Fibroblast of gingiva (primary cell): ENCODE measurements around the gene MPZL1.

ENCODE experiments used
- DNase-seq: peaks from one replicate; pipeline ENCODE4 v3.0.0-alpha.2; 2011; ENCODE audit warnings: low read depth

Gene MPZL1

DNA sequence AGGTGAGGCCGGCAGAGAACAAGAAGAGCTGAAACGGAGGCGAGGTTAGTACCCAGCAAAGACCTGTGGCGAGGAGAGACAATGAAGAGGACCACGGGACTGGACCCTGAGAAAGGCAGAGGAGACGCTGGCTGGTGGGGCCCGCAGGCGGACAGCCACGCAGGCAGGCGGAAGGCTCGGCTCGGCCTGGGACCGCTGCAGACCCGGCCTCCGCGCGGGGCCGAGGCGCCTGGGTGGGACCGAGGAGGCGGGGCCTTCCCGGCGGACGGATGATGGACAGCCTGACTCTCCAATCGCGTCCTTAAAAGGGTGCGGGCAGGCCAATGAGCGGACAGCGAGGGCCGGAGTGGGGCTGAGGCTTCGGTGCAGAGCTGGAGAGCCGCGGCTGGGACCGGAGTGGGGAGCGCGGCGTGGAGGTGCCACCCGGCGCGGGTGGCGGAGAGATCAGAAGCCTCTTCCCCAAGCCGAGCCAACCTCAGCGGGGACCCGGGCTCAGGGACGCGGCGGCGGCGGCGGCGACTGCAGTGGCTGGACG is at the start of gene MPZL1:
MPZL1 (plus strand) TSS at position 366 of the 535 bp plus-strand sequence. CDS start 170 bp downstream, outside the sequence.
- peak; percentile 94 for DNase-seq

- no peak for DNase-seq
Observed at GRCh38 chr1:167672831-167673230, 49.0 kb upstream of the MPZL1 start.

DNA sequence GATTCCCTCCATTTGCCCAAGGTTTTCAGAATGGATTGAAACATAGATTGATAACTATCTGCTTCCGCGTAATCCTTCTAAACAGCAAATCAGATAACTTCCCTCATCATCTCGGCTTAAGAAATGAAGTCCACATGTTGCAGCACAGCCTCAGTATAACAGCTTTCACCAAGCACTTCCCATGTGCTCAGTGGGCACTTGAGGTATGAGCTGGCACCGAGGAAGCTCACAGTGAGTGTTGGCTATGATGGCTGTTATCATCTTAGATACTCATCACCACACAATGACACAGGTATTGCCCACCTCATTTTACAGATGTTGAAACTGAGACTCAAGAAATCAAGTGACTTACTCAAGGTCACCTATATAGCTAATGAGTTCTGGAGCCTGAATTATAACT is 48.5 kb upstream of the MPZL1 start:
- no peak for DNase-seq

GRCh38 chr1:167674156-167674555 is 47.6 kb upstream of the MPZL1 start:
- DNase-seq: no peak

- DNase-seq: no peak
Observed at GRCh38 chr1:167675440-167675839, 46.3 kb upstream of the MPZL1 start.

GRCh38 chr1:167676205-167676915 is 45.4 kb upstream of the MPZL1 start:
- no peak for DNase-seq

GRCh38 chr1:167676916-167677848 is 44.6 kb upstream of the MPZL1 start:
- DNase-seq: no peak

DNA sequence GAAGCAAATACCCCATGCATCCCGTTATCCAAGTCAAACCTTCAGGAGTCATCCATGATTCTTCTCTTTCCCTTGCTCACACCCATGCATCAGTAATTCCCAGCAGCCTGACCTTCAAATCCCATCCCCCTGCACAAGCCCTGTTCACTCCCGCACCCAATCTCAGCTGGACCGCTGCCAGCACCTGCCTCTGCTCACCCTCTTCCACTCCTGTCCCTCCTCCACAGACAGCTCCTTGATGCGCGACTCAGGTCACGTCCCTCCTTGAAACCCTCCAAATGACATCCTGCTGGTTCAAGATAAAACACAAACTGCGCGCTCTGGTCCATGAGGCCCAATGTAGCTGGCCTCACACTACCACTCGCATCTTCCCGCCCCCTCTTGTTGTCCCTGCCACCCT is 43.4 kb upstream of the MPZL1 start:
- DNase-seq: no peak

DNA sequence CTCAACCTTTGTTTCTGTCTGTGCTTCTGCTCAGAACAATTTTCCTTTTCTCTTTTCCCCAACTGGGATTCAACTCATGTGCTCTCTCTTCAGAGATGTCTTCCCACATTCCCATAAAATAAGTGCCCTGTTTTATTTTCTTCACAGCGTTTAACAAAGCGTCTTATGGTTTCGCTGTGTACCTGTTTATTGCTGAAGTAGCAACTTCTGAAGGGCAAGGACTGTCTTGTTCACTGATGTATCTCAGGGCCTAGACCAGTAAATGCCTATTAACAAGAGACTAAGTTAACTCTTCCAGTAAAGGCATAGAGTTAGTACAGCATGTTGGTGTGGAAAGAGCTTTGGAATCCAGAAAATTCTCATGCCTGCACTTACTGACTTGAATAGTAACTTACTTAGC is 42.9 kb upstream of the MPZL1 start:
- DNase-seq: no peak

DNA sequence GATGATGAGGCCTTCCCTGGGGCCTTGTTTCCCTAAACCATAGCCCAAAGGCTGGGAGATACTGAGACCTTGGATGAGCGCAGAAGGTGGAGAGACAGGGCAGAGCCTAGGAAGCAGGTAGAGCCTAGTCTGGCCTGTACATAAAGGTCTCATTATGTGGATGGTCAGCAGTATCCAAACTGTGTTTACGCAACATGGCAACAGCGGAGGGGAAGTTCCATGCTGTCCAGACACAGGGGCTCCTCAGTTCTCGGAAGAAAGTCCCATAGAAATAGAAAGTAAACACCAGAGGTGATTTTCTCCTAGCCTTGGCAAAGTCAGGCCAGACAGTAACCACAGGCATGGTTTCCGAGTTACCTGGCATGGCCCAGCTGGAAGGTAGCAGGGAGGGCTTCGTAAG is 42.1 kb upstream of the MPZL1 start:
- no peak for DNase-seq

DNA sequence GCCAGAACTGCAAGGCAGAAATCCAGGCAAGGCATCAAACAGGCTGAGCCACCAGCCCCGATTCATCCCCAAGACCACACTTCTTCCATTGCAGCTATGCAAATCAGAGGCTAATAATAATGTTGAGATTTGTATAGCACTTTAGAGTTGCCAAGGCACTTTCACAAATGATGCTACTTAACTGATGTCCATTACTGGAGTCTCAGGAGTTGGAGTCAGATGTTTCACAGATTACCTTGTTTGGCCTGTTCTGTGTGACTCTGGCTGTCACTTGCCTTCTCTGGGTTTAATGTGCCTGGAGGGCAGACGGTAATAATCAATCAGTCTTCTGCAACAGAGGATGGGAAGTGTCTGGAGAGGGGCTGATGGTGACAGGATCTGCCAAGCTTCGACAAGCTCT is 40.8 kb upstream of the MPZL1 start:
- DNase-seq: no peak

- DNase-seq: no peak
Observed at GRCh38 chr1:167681451-167682098, 40.2 kb upstream of the MPZL1 start.

DNA sequence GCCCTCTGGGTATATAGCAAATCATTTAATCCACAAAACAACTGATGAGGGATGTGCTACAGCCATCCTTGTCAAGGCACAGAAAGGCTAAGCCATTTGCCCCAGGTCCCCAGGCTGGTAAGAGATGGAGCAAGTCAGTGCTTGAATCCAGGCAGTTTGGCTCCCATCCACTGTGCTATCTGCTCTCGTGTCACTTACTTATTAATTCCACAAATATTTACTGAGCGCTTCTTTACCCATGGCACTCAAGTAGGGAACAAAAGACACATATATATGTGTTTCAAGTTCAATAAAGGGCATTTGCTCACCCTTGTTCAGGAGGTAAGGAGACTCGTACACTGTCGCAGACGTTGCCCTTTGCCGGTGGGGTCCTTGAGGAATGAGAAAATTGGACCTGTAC is 38.6 kb upstream of the MPZL1 start:
- no peak for DNase-seq

- DNase-seq: no peak
Observed at GRCh38 chr1:167683641-167684502, 37.9 kb upstream of the MPZL1 start.

GRCh38 chr1:167685844-167686243 is 35.9 kb upstream of the MPZL1 start:
- no peak for DNase-seq

DNA sequence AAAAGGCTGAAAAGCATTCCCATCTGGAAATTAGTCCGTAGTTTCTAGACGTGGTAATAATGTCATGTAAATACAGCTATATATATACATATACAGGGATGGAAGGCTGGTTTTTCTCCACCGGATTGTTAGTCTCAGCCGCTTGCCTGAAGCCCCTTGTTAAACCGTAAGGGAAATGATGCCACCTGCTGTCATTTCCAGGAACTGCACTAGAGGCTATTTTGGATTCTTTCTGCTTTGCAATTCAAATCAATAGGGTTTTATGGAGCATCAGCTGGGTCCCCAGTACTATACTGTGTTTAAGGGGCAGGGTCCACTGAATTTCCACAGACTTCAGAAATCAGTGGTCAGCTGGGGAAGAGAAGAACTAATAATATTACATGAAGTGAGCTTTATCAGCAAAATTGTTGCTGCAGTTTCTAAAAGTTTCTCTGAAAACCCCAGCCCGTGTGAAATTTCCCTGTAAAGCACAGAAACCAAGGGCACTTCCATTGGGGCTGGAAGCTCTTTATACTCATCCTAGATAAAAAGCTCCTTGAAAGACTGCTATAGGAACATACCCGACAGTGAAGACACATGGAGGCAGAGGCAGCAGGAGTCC is 33.8 kb upstream of the MPZL1 start:
- DNase-seq: peak; percentile 61

GRCh38 chr1:167689567-167689920 is 32.2 kb upstream of the MPZL1 start:
- DNase-seq: no peak

DNA sequence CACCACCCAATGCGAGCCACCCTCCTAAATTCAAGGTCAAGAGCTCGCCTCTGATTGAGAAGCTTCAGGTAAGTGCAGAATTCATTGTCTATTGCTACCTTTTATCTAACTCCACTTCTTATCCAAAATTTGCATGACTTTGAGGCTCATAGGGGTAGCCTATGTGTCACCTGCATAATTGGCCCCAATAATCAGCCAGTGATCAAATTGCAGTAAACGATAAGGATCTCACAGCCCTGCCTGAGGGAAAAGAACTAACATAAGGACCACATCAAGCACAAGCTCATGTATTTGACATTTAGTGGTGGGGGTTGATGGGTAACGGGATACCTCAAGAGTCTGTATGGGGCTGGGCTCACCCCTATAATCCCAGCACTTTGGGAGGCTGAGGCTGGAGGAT is 31.7 kb upstream of the MPZL1 start:
- no peak for DNase-seq

DNA sequence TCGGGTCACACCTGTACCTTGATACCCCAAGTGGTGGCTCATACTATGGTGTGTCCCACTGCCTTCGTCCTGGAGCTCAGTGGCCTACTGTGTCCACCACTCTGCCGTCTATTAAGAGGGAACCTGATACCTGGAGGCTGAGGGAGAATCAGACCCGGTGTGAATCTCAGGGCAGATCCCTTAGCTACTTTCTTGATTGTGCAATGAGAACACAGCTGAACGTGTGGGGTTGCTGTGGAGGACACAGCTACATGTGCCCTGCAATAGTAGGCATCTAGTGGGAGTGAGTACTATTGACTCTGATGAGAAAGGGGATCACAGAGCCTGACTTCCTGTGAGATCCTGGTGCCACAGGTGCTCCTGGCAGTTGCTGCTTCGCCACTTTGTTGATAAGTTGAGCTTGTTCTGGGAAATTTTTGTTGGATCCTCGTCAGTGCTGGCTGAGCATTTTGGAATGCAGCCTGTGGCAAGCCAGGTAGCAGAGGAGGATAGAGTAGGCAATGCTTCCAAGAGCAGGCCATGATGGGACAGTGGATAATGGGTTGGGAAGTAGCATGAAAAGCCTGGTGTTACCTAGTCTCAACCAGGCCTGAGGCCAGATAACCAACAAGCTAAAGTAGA is 28.2 kb upstream of the MPZL1 start:
- DNase-seq: no peak

GRCh38 chr1:167694691-167695090 is 27.1 kb upstream of the MPZL1 start:
- DNase-seq: no peak

DNA sequence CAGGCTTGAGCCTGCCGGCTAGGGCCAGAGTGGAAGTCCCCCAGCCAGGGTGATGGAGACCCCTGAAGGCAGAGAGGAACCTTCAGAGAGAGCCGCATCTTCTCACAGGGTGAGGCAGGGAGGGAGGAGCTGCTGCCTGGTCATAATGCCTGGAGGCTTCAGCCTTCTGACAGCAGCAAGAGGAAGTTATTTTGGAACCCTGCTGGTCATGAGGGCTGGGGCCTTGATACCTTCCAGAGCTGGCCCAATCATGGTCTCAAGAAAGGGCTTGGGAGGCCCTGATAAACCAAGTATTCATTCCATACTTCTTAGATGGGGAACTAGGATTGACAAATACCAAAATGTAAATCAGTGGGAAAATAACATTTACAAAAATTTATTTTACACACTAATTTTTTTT is 26.6 kb upstream of the MPZL1 start:
- no peak for DNase-seq
